ENCODE measurements around the gene CLIP3. TPM values are rescaled to one million over a fixed set of nuclear protein-coding genes. Genes with fewer than 3 reads are reported as not detected.

The CLIP3 gene
- total RNA-seq, 4 donors from 2014 or later, result 0.80 to 15.3 (median 2.7) TPM

DNA sequence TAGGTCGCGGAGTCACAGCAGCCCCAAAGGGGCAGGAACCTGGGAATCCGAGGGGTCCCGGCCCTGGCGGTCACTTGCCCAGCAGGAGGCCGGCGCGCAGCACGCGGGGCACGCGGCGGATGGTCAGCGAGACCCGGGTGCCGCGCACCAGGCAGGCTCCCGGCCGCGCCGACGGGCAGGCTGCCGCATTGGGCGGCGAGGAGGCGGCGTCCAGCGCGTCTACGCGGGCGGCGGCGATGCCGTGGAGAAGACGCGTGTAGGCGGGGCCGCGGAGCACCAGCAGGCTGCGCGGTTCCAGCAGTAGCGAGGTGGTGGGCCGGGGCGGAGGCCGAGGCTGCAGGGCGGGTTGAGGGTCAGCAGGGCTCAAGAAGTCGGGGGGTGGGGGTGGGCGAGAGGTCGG, 23.5 kb downstream of the CLIP3 start:
- no peaks in the 10 kb centered on the region for H3K9me3 ChIP-seq
- peak overlapping the region; percentile 23 to 70 (median 47) for H3K4me3 ChIP-seq
- DNase-seq, result no peak
- TF ChIP-seq POLR2A (IDR thresholded peaks at IDR 0.05), result peak in 2 of 4 donors; percentile 37 to 39
- TF ChIP-seq, protein P1, sequence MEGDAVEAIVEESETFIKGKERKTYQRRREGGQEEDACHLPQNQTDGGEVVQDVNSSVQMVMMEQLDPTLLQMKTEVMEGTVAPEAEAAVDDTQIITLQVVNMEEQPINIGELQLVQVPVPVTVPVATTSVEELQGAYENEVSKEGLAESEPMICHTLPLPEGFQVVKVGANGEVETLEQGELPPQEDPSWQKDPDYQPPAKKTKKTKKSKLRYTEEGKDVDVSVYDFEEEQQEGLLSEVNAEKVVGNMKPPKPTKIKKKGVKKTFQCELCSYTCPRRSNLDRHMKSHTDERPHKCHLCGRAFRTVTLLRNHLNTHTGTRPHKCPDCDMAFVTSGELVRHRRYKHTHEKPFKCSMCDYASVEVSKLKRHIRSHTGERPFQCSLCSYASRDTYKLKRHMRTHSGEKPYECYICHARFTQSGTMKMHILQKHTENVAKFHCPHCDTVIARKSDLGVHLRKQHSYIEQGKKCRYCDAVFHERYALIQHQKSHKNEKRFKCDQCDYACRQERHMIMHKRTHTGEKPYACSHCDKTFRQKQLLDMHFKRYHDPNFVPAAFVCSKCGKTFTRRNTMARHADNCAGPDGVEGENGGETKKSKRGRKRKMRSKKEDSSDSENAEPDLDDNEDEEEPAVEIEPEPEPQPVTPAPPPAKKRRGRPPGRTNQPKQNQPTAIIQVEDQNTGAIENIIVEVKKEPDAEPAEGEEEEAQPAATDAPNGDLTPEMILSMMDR (IDR thresholded peaks at IDR 0.05), result peak in 1 of 6 experiments; percentile 5
- 10% methylated on average over 4 of the region's 50 CpGs; no CpG with 5 or more reads in 1 of the 2 donors for WGBS, 2 donors
- peaks cover 13 to 37% (median 14%) of the 10 kb centered on the region in 3 donors for H3K4me1 ChIP-seq
- peak overlapping the region; percentile 37 to 82 (median 78) for H3K27ac ChIP-seq
- H3K27me3 ChIP-seq, result no peaks in the 10 kb centered on the region
- intact Hi-C loops (cut with DNase I), result no loop called here
- H3K36me3 ChIP-seq, result peaks cover 0 to under 1% (median 0%) of the 10 kb centered on the region in 3 donors

DNA sequence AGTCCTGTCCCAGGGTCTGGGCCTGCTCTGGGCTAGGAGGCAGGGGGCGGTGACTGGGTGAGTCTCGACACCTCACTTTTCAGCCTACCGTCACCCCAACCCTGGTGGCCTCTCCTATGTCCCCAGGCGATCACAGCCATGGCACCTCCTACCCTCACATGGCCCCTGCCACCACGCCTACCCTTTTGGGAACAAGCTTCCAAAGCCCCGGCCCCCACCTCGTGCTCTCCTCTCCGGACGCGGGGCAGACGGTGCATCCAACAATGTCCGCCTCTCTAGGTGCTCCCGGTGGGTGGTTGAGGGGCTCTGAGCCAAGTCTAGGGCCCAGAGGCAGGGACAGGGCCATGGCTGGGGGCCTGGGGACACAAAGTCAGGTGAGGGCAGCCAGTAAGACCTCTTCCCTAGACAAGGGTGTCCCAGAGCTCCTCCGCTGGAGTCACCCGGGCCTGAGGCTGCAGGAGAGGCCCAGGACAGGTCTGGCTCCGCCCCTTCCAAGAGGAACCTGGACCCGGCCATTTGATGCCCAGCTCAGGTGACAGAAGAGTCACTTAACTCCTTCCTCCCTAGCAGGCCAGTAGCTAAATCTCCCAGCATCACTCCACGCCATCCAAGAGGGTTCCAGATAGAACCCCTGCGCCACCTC, 24.2 kb downstream of the CLIP3 start, which contains the start of gene SYNE4:
Gene SYNE4 (minus strand): TSS at position 478 of the 643 bp plus-strand sequence. CDS start 132 bp downstream, at position 346.
- DNase-seq, result no peak

DNA sequence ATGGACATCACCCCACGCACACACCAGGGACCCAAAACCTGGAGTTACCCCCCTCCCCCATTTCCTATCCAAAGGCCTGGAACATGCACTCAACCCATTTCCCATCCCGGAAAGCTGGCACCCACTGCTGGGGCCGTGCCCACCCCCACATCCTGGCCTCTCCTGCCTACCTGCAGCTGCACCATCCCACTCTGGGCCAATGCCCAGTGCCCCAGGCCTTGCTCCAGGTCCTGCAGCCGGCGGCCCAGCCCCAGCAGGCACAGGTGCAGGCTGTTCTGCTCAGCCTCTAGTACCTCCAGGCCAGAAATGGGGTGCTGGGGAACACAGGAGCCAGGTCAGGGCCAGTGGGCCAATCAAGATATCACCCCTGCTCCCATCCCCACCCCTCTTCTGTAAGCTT, 25.7 kb downstream of the CLIP3 start:
- Histone ChIP-seq H3K27ac (no peak overlapping the region), H3K36me3 (peaks cover 0 to 12% (median 0%) of the 10 kb centered on the region in 3 donors), H3K4me3 (no peak overlapping the region), H3K27me3 (no peaks in the 10 kb centered on the region), H3K4me1 (peaks cover 7 to 24% (median 10%) of the 10 kb centered on the region in 3 donors), H3K9me3 (no peaks in the 10 kb centered on the region)
- intact Hi-C loops (cut with DNase I), result no loop called here
- TF ChIP-seq, protein P1 (IDR thresholded peaks at IDR 0.05), result no peak
- TF ChIP-seq POLR2A (IDR thresholded peaks at IDR 0.05), result no peak
- 87 to 92% methylated on average over 4 to 5 of the region's 5 CpGs for WGBS, 2 donors
- DNase-seq, result no peak

More for the DNA sequence above, 24.2 kb downstream of the CLIP3 start, which contains the start of gene SYNE4:
- H3K4me1 ChIP-seq, result peaks cover 10 to 32% (median 11%) of the 10 kb centered on the region in 3 donors
- no peaks in the 10 kb centered on the region for H3K27me3 ChIP-seq
- H3K4me3 ChIP-seq, result peak within 1 kb of the TSS; percentile 23 to 70 (median 47)
- TF ChIP-seq POLR2A (IDR thresholded peaks at IDR 0.05), result no peak
- intact Hi-C loops (cut with DNase I), result no loop called here
- H3K27ac ChIP-seq, result peak within 1 kb of the TSS; percentile 37 to 82 (median 78)
- 61 to 64% methylated on average over 4 to 10 of the region's 19 CpGs for WGBS, 2 donors
- H3K9me3 ChIP-seq, result no peaks in the 10 kb centered on the region
- peaks cover 0 to 9% (median 0%) of the 10 kb centered on the region in 3 donors for H3K36me3 ChIP-seq

DNA sequence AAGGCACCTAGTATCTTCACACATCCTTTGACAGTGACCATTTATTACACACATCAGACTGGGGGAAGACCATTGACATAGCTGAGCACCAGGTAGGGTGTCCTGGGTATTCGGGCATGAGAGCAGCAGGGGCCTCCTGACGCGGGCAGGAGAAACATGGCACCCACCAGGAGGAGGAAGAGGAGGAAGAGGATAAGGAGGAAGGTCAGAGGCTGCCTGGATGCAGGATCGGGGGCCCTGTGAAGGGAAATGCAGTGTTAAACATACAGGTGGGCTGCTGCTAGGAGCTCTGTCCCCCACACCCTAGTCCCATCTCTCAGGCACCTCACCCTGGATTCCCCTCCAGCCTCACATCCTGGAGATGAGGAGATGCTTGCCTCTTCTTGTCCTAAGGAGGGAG, 29.4 kb downstream of the CLIP3 start:
- peaks cover 0 to 28% (median 0%) of the 10 kb centered on the region in 3 donors for H3K36me3 ChIP-seq
- no peak for DNase-seq
- peaks cover 1 to 23% (median 10%) of the 10 kb centered on the region in 3 donors for H3K4me1 ChIP-seq
- H3K27ac ChIP-seq, result no peak overlapping the region
- WGBS, 2 donors, result 94 to 96% methylated on average over 3 to 4 of the region's 4 CpGs
- no peaks in the 10 kb centered on the region for H3K27me3 ChIP-seq
- intact Hi-C loops (cut with DNase I), result no loop called here
- no peak overlapping the region for H3K4me3 ChIP-seq
- TF ChIP-seq, protein P1 (IDR thresholded peaks at IDR 0.05), result no peak
- TF ChIP-seq POLR2A (IDR thresholded peaks at IDR 0.05), result no peak
- H3K9me3 ChIP-seq, result no peaks in the 10 kb centered on the region

DNA sequence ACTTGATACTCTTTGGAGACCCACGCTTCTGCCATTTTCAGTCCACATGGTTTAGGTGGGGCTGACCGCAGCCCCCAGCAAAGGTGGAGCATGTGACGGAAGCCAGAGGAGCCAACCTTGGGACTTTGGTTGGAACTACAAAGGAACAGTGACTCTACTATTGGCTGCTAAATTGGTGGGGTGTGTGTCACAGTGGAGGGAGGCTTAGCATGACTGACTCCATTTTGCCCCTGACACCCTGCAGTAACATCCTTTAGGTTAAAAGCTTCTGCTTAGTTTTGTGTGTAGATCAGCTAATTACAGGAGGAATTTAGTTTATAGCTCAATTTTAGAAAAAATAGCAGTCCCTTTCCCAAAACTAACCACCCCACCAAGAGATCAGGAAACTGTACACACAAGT, 31.1 kb downstream of the CLIP3 start:
- peaks cover 0 to 45% (median 0%) of the 10 kb centered on the region in 3 donors for H3K36me3 ChIP-seq
- intact Hi-C loops (cut with DNase I), result no loop called here
- 93 to 100% methylated on average over 1 to 3 of the region's 3 CpGs for WGBS, 2 donors

More for the DNA sequence above, 31.1 kb downstream of the CLIP3 start:
- TF ChIP-seq, protein P1 (IDR thresholded peaks at IDR 0.05), result no peak
- TF ChIP-seq POLR2A (IDR thresholded peaks at IDR 0.05), result no peak
- no peak for DNase-seq
- H3K9me3 ChIP-seq, result no peaks in the 10 kb centered on the region
- no peak overlapping the region for H3K27ac ChIP-seq
- H3K4me1 ChIP-seq, result peaks cover 1 to 30% (median 16%) of the 10 kb centered on the region in 3 donors
- H3K27me3 ChIP-seq, result no peaks in the 10 kb centered on the region
- no peak overlapping the region for H3K4me3 ChIP-seq
